Loucy (cell line): ENCODE results near the gene ZDBF2.

ENCODE experiments used
- H2AFZ ChIP-seq: fragments of 200-600 bp; sonication (generic); 2 replicates; pipeline ENCODE4 v1.6.0; 2016; ENCODE audit warnings: antibody characterized with exemption, mild to moderate bottlenecking, low read length, moderate library complexity
- H3F3A ChIP-seq: fragments of 200-600 bp; 2 replicates; pipeline ENCODE4 v1.6.0; 2016; ENCODE audit warnings: antibody characterized with exemption, low read depth, mild to moderate bottlenecking
- H3K27me3 ChIP-seq: fragments of 200-600 bp; sonication (generic); 2 replicates; pipeline ENCODE4 v1.6.1; 2014; ENCODE audit warnings: low read length, mild to moderate bottlenecking; ENCODE audit not compliant: insufficient read depth, poor library complexity, severe bottlenecking
- H3K36me3 ChIP-seq: fragments of 200-600 bp; sonication (generic); 2 replicates; pipeline ENCODE4 v1.6.1; 2016; ENCODE audit warnings: low read length; ENCODE audit not compliant: insufficient read depth
- H3K4me1 ChIP-seq: fragments of 200-600 bp; sonication (generic); 2 replicates; pipeline ENCODE4 v1.5.1; 2014; ENCODE audit warnings: low read length, mild to moderate bottlenecking; ENCODE audit not compliant: insufficient read depth, poor library complexity, severe bottlenecking
- H3K4me2 ChIP-seq: fragments of 200-600 bp; sonication (generic); 2 replicates; pipeline ENCODE4 v1.6.0; 2014; ENCODE audit warnings: antibody characterized with exemption, low read length, low read depth, mild to moderate bottlenecking; ENCODE audit not compliant: poor library complexity, severe bottlenecking
- H3K4me3 ChIP-seq: fragments of 200-600 bp; sonication (generic); 2 replicates; pipeline ENCODE4 v1.5.1; 2014; ENCODE audit warnings: low read length, mild to moderate bottlenecking, mixed read lengths; ENCODE audit not compliant: poor library complexity, severe bottlenecking
- H3K79me2 ChIP-seq: fragments of 200-600 bp; sonication (generic); 2 replicates; pipeline ENCODE4 v1.6.1; 2014; ENCODE audit warnings: low read length; ENCODE audit not compliant: insufficient read depth
- H3K9ac ChIP-seq: fragments of 200-600 bp; sonication (generic); 2 replicates; pipeline ENCODE4 v1.6.0; 2014; ENCODE audit warnings: mild to moderate bottlenecking, low read depth, low read length, moderate library complexity; ENCODE audit not compliant: poor library complexity, severe bottlenecking
- H3K9me2 ChIP-seq: fragments of 200-600 bp; sonication (generic); replicated peaks from 2 replicates; pipeline ENCODE4 v1.6.1; 2016; ENCODE audit warnings: low read depth, low read length, mixed read lengths
- H3K9me3 ChIP-seq: fragments of 200-600 bp; sonication (generic); 2 replicates; pipeline ENCODE4 v1.6.1; 2014; ENCODE audit warnings: mild to moderate bottlenecking, antibody characterized with exemption, low read length, low read depth; ENCODE audit not compliant: insufficient read depth
- H4K20me1 ChIP-seq: fragments of 200-600 bp; sonication (generic); 2 replicates; pipeline ENCODE4 v1.6.0; 2014; ENCODE audit warnings: antibody characterized with exemption, low read length, mild to moderate bottlenecking; ENCODE audit not compliant: insufficient read depth, poor library complexity, severe bottlenecking
- EZH2phosphoT487 ChIP-seq: fragments of 200-600 bp; IDR thresholded peaks from 2 replicates; pipeline ENCODE4 v1.6.1; 2018; ENCODE audit warnings: antibody characterized with exemption, mild to moderate bottlenecking, moderate library complexity, borderline replicate concordance
- TF ChIP-seq, protein P1 (sequence below): fragments of 200-600 bp; sonication (generic); conservative IDR thresholded peaks from 2 replicates; pipeline ENCODE4 v1.5.1; 2014; ENCODE audit warnings: mild to moderate bottlenecking, antibody characterized with exemption, low read length

ZDBF2 gene

DNA sequence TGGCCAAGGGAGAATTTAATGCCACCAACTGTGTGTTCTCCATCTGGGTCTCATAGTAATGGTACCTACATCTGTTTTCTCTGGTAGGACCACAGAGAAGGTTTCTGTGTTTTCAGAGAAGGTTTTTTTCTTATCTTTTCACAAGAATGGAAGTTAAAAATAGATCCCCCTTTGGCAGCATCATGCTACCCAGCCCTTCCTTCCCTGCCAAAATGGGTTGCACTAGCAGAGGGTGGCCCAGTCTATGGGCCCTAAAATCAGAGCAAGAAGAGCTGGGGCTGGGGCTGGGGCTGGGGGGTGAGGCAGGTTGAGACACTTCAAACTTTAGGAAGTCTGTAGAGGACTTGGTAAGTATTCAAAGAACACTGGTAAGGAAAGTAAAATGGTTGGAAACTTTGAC is 44.8 kb upstream of the ZDBF2 start:
- no peak overlapping the region for H3K4me2 ChIP-seq
- H3K9me2 ChIP-seq: no peaks in the 10 kb centered on the region
- no peaks in the 10 kb centered on the region for H3K36me3 ChIP-seq
- TF ChIP-seq, protein P1, sequence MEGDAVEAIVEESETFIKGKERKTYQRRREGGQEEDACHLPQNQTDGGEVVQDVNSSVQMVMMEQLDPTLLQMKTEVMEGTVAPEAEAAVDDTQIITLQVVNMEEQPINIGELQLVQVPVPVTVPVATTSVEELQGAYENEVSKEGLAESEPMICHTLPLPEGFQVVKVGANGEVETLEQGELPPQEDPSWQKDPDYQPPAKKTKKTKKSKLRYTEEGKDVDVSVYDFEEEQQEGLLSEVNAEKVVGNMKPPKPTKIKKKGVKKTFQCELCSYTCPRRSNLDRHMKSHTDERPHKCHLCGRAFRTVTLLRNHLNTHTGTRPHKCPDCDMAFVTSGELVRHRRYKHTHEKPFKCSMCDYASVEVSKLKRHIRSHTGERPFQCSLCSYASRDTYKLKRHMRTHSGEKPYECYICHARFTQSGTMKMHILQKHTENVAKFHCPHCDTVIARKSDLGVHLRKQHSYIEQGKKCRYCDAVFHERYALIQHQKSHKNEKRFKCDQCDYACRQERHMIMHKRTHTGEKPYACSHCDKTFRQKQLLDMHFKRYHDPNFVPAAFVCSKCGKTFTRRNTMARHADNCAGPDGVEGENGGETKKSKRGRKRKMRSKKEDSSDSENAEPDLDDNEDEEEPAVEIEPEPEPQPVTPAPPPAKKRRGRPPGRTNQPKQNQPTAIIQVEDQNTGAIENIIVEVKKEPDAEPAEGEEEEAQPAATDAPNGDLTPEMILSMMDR: no peak
- TF ChIP-seq EZH2phosphoT487: no peak
- no peak overlapping the region for H2AFZ ChIP-seq
- H3K9me3 ChIP-seq: no peaks in the 10 kb centered on the region
- no peak overlapping the region for H3K4me3 ChIP-seq
- H3K79me2 ChIP-seq: no peaks in the 10 kb centered on the region
- no peaks in the 10 kb centered on the region for H4K20me1 ChIP-seq
- H3F3A ChIP-seq: no peaks in the 10 kb centered on the region
- H3K9ac ChIP-seq: no peak overlapping the region
- no peaks in the 10 kb centered on the region for H3K27me3 ChIP-seq
- no peaks in the 10 kb centered on the region for H3K4me1 ChIP-seq

DNA sequence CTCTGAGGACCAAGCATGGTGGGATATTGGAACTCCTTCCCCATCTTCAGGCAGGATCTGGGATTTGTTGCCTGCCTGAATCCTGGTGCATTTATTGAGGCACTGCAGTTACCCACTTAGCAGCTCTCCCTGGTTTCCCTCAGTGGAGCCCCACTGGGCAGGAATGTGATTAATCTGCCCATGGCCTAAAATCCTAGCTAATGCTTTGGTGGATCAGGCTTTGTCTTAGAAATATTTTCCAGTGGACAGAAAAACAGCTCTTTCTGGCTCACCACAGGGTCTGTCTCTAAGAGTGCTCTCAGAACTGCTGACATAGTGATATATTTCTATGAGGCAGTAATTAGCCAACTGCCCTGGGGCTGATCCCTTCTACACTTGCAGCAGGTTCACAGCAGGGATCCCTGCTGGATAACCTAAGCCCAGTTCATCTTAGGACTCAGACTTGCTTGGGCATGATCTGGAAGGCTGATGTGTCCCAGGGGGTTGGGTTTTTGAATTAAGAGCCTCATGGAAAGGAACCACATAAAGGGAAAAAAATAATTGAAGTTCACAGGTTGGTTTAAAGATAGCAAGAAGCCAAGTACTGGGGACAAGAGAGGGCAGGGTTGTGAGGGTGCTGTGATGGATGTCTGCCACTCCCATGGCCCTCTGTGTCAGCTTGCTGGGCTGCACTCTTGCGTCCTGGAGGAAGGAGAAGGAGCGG is 44.3 kb upstream of the ZDBF2 start:
- Histone ChIP-seq H3K36me3 (no peaks in the 10 kb centered on the region), H3K4me3 (no peak overlapping the region), H3K9ac (no peak overlapping the region), H3K4me2 (no peak overlapping the region), H3K27me3 (no peaks in the 10 kb centered on the region), H3K4me1 (no peaks in the 10 kb centered on the region), H3K9me3 (no peaks in the 10 kb centered on the region), H3F3A (no peaks in the 10 kb centered on the region), H4K20me1 (no peaks in the 10 kb centered on the region), H2AFZ (no peak overlapping the region), H3K79me2 (no peaks in the 10 kb centered on the region), H3K9me2 (no peaks in the 10 kb centered on the region)
- no peak for TF ChIP-seq EZH2phosphoT487
- TF ChIP-seq, protein P1: no peak

DNA sequence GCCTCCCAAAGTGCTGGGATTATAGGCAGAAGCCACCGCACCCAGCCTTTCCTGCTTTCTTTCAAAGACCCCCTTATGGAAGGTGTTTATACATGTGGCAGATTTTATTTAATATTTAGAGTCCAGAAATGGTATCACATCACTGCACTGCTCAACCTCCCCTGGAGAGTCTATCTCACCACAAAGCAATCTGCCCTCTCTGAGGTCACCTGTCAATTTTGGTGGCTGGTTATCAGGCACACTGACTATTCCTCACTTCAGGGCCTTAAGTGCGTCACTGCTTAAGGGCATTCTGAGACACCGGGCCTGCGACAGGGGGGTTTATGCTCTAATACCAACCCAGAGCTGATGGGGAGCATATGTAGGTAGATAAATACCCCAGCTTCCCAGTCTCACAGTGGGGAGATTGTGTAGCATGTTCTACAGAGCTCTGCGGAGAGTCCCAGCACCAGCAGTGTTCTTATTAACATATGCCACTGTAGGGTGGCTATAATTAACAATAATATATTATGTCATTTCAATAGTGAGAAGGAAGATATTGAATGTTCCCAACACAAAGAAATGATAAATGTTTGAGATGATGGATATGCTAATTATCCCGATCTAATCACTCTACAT is 42.7 kb upstream of the ZDBF2 start:
- no peak overlapping the region for H3K9ac ChIP-seq
- no peaks in the 10 kb centered on the region for H3K36me3 ChIP-seq
- H3K9me3 ChIP-seq: no peaks in the 10 kb centered on the region
- TF ChIP-seq, protein P1: no peak
- no peak for TF ChIP-seq EZH2phosphoT487
- no peak overlapping the region for H2AFZ ChIP-seq
- no peaks in the 10 kb centered on the region for H3F3A ChIP-seq
- no peaks in the 10 kb centered on the region for H3K79me2 ChIP-seq
- H3K4me1 ChIP-seq: no peaks in the 10 kb centered on the region
- no peaks in the 10 kb centered on the region for H3K27me3 ChIP-seq
- no peaks in the 10 kb centered on the region for H4K20me1 ChIP-seq
- H3K9me2 ChIP-seq: no peaks in the 10 kb centered on the region
- no peak overlapping the region for H3K4me2 ChIP-seq
- no peak overlapping the region for H3K4me3 ChIP-seq
